HepG2 (cell line): ENCODE measurements around the gene RGPD3. TPM values are rescaled to one million over a fixed set of nuclear protein-coding genes. Genes with fewer than 3 reads are reported as not detected.

Source experiments
- ATAC-seq: fragments of 200-7000 bp; cut with Tn5 transposase; 3 replicates; pipeline ENCODE4 v1.9.1; 2020; ENCODE audit warnings: mild to moderate bottlenecking, moderate library complexity
- BruUV-seq: library from RNA; stranded (reverse); fragments of 400-500 nt; replicated peaks from 2 replicates; lab custom pipeline; 2021; lab: Mats Ljungman, UMichigan
- CTCF ChIA-PET: fragments of 300-600 bp; formaldehyde crosslinking; extraction: SDS; loops from one replicate; lab custom pipeline; 2021; ENCODE audit warnings: low total read pairs, inconsistent platforms, low intra/inter-chr PET ratio; lab: Yijun Ruan, JAX
- POLR2A ChIA-PET: fragments of 350-600 bp; sonication (Branson Sonifier 250); formaldehyde crosslinking; loops from one replicate; lab custom pipeline; 2020; ENCODE audit warnings: antibody characterized with exemption, inconsistent platforms; lab: Yijun Ruan, JAX
- DNase-seq: peaks from one replicate; pipeline ENCODE4 v3.0.0-alpha.2; 2015; ENCODE audit warnings: low spot score
- FAIRE-seq: peaks from 3 replicates; lab custom pipeline; 2011; peaks lifted over from hg19 to GRCh38; lab: Jason Lieb, UNC
- H2AFZ ChIP-seq: one replicate; pipeline ENCODE4 v1.6.1; 2011; ENCODE audit warnings: low read length, inconsistent platforms
- H3K27ac ChIP-seq: fragments of 300-600 bp; 3 replicates; pipeline ENCODE4 v1.8.0; 2011; ENCODE audit warnings: mixed run types, mild to moderate bottlenecking, mixed read lengths, low read length, inconsistent platforms; ENCODE audit not compliant: insufficient read depth; ENCODE audit errors: extremely low read length
- H3K27me3 ChIP-seq, 2 experiments: fragments of 200-600 bp in 1 of 2; 2 replicates in 1 of 2; 3 replicates in 1 of 2; pipeline versions ENCODE4 v1.6.0 to v1.8.0; 2011; ENCODE audit warnings: low read length in 2 of 2, mild to moderate bottlenecking in 2 of 2, moderate library complexity in 2 of 2, inconsistent platforms in 1 of 2; ENCODE audit not compliant: insufficient read depth in 2 of 2, control insufficient read depth in 1 of 2
- H3K36me3 ChIP-seq, 2 experiments: fragments of 200-600 bp in 1 of 2; replicated peaks in 1 of 2; 2 replicates in 1 of 2; 3 replicates in 1 of 2; pipeline versions ENCODE4 v1.5.1 to v1.8.0; 2011; ENCODE audit warnings: low read length in 2 of 2, inconsistent platforms in 1 of 2; ENCODE audit not compliant: insufficient read depth in 2 of 2, control insufficient read depth in 1 of 2
- H3K4me1 ChIP-seq: 2 replicates; pipeline ENCODE4 v1.5.1; 2012; ENCODE audit warnings: low read length, inconsistent platforms; ENCODE audit not compliant: insufficient read depth
- H3K4me2 ChIP-seq: 2 replicates; pipeline ENCODE4 v1.6.0; 2011; ENCODE audit warnings: low read depth, low read length, inconsistent platforms
- H3K4me3 ChIP-seq, 3 experiments: fragments of 200-600 bp in 1 of 3; sonication (generic), shearing (Covaris generic) in 1 of 3; replicated peaks in 1 of 3; 2 replicates each; pipeline ENCODE4 v1.5.1; 2011 to 2016; ENCODE audit warnings: low read length in 3 of 3, inconsistent platforms in 2 of 3, low read depth in 2 of 3, mild to moderate bottlenecking in 2 of 3, control low read depth in 1 of 3, mixed read lengths in 1 of 3; ENCODE audit not compliant: insufficient read depth in 1 of 3
- H3K79me2 ChIP-seq: one replicate; pipeline ENCODE4 v1.6.1; 2011; ENCODE audit warnings: low read length, inconsistent platforms; ENCODE audit not compliant: insufficient read depth
- H3K9ac ChIP-seq: 2 replicates; pipeline ENCODE4 v1.6.0; 2011; ENCODE audit warnings: mild to moderate bottlenecking, low read depth, low read length, inconsistent platforms; ENCODE audit not compliant: insufficient read depth
- H3K9me3 ChIP-seq: 2 replicates; pipeline ENCODE4 v1.5.1; 2012; ENCODE audit warnings: mild to moderate bottlenecking, low read length
- H4K20me1 ChIP-seq: 2 replicates; pipeline ENCODE4 v1.6.0; 2011; ENCODE audit warnings: inconsistent platforms, mild to moderate bottlenecking, low read length, moderate library complexity; ENCODE audit not compliant: insufficient read depth
- CAMTA2 ChIP-seq: sonication (generic); formaldehyde crosslinking; IDR thresholded peaks from 2 replicates; pipeline ENCODE4 v1.4.0; 2020; ENCODE audit warnings: mild to moderate bottlenecking, missing genetic modification reagents, borderline replicate concordance
- DR1 ChIP-seq: sonication (generic); formaldehyde crosslinking; IDR thresholded peaks from 2 replicates; pipeline ENCODE4 v1.8.0; 2021; ENCODE audit warnings: mild to moderate bottlenecking, missing genetic modification reagents, inconsistent platforms
- IKZF4 ChIP-seq: sonication (generic); formaldehyde crosslinking; IDR thresholded peaks from 2 replicates; pipeline ENCODE4 v1.5.1; 2020; ENCODE audit warnings: borderline replicate concordance, mild to moderate bottlenecking, low read depth, missing genetic modification reagents; ENCODE audit errors: not compliant biosample characterization
- KLF13 ChIP-seq: sonication (generic); formaldehyde crosslinking; IDR thresholded peaks from 2 replicates; pipeline ENCODE4 v1.4.0; 2020; ENCODE audit warnings: mild to moderate bottlenecking, missing genetic modification reagents
- NFKB2 ChIP-seq: sonication (generic); formaldehyde crosslinking; IDR thresholded peaks from 2 replicates; pipeline ENCODE4 v1.4.0; 2020; ENCODE audit warnings: missing genetic modification reagents, borderline replicate concordance
- PRPF4 ChIP-seq: fragments of 200-400 bp; formaldehyde crosslinking; IDR thresholded peaks from 2 replicates; pipeline ENCODE4 v1.6.1; 2016; ENCODE audit warnings: low read length, low read depth; ENCODE audit not compliant: poor library complexity, severe bottlenecking
- SETDB1 ChIP-seq: sonication (generic); formaldehyde crosslinking; IDR thresholded peaks from 2 replicates; pipeline ENCODE4 v1.5.1; 2020; ENCODE audit warnings: missing genetic modification reagents, mild to moderate bottlenecking, borderline replicate concordance
- SOX13 ChIP-seq, 3 experiments: fragments of 450-650 bp in 1 of 3; sonication (generic) in 1 of 3; formaldehyde crosslinking in 1 of 3; IDR thresholded peaks in 2 of 3; conservative IDR thresholded peaks in 1 of 3; 2 replicates each; pipeline versions ENCODE4 v1.5.0 to v1.6.1; 2016 to 2020; ENCODE audit warnings: antibody characterized with exemption in 1 of 3, mild to moderate bottlenecking in 1 of 3, missing compliant biosample characterization in 1 of 3, missing genetic modification reagents in 1 of 3, moderate library complexity in 1 of 3
- SSRP1 ChIP-seq: IDR thresholded peaks from 2 replicates; pipeline ENCODE4 v1.6.1; 2016; ENCODE audit warnings: control low read depth
- ZC3H4 ChIP-seq: sonication (generic); formaldehyde crosslinking; IDR thresholded peaks from 2 replicates; pipeline ENCODE4 v1.4.0; 2020; ENCODE audit warnings: missing genetic modification reagents, borderline replicate concordance
- ZNF496 ChIP-seq: sonication (generic); formaldehyde crosslinking; IDR thresholded peaks from 2 replicates; pipeline ENCODE4 v1.8.1; 2023; ENCODE audit warnings: mild to moderate bottlenecking, moderate library complexity, missing genetic modification reagents; ENCODE audit not compliant: insufficient replicate concordance
- ZNF781 ChIP-seq: sonication (generic); formaldehyde crosslinking; IDR thresholded peaks from 2 replicates; pipeline ENCODE4 v1.5.1; 2020; ENCODE audit warnings: borderline replicate concordance, mild to moderate bottlenecking, missing genetic modification reagents; ENCODE audit errors: not compliant biosample characterization
- WGBS: methylation state at CpG from one replicate; pipeline ENCODE4 v1.1.6; 2017; ENCODE audit warnings: low lambda C conversion rate; 5-methylcytosine and 5-hydroxymethylcytosine counted together
- in situ Hi-C: cut with HindIII; loops from 2 replicates; pipeline ENCODE4 v1.10.0; 2017; ENCODE audit warnings: low pct_unique_long_range_greater_than_20kb; ENCODE audit not compliant: extremely low pct_ligation_motif_present
- intact Hi-C: fragments of 100-400 bp; cut with micrococcal nuclease; formaldehyde crosslinking; loops from one replicate; pipeline ENCODE4 v1.10.0; 2022; ENCODE audit not compliant: unreplicated experiment
- polyA plus RNA-seq, 8 experiments: library from polyadenylated mRNA; depleted of rRNA in 3 of 8; stranded (reverse) in 7 of 8; unstranded in 1 of 8; fragments of >200 nt; fragmentation: Illumina TruSeq in 4 of 8; extraction: Trizol in 4 of 8; gene quantifications; 2 replicates each; pipeline versions ENCODE4 v1.2.1 to v1.2.3, GENCODE V29; 2011 to 2016; ENCODE audit warnings: low read depth in 4 of 8, missing spikeins in 1 of 8, mixed read lengths in 1 of 8; ENCODE audit not compliant: insufficient read depth in 1 of 8
- total RNA-seq, 5 experiments: library from RNA; depleted of rRNA; stranded (reverse); fragments of >200 nt; fragmentation: Illumina TruSeq; extraction: Trizol; gene quantifications; 2 replicates each; pipeline ENCODE4 v1.2.3, GENCODE V29; 2016; ENCODE audit warnings: low read depth in 1 of 5
- TF ChIP-seq, protein P1 (sequence below): sonication (generic); formaldehyde crosslinking; IDR thresholded peaks from 2 replicates; pipeline ENCODE4 v1.8.0; 2022; ENCODE audit warnings: low read depth, missing genetic modification reagents
- TF ChIP-seq, protein P2 (sequence below): sonication (generic); formaldehyde crosslinking; IDR thresholded peaks from 2 replicates; pipeline ENCODE4 v1.4.0; 2020; ENCODE audit warnings: missing genetic modification reagents

RGPD3 gene
- total and polyA plus RNA-seq, 2 of the 13 experiments (the other 11 are each of a cell fraction or from before 2014, with no cell fraction given), result 0.13 to 0.24 TPM

DNA sequence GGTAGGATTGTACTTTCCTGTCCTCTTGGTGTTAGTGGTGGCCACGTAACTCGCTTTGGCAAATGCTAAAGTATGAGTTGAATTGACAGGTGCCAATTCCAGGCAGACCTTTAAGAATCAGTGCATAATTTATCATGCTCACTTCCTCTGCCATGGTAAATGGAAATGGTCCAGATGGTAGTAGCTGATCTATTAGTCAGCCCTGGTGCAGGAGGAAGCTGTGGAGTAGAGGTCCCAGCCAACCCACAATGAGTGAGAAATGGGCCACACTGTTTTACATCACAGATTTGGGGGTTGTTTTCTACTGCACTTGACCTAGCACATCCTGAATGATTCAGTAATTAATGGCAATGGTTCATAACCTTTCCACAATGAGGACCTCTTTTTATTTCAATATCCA is 104.4 kb downstream of the RGPD3 start:
- BruUV-seq, result no TSS peak
- Histone ChIP-seq H3K36me3 (no peaks in the 10 kb centered on the region), H3K27ac (no peak overlapping the region), H3K4me1 (0 out of 2 replicates have a peak, but pooled peaks cover 8% of the 10 kb centered on the region), H3K27me3 (peaks cover 0 to 4% of the 10 kb centered on the region in 2 experiments; a peak in 2 of 5 replicates), H2AFZ (no peak overlapping the region), H3K9me3 (no peaks in the 10 kb centered on the region), H3K4me2 (no peak overlapping the region), H3K9ac (no peak overlapping the region), H3K79me2 (no peaks in the 10 kb centered on the region), H4K20me1 (no peaks in the 10 kb centered on the region), H3K4me3 (no peak overlapping the region)
- no peak for FAIRE-seq
- intact Hi-C loops, result no loop called here
- in situ Hi-C loops, result no loop called here
- POLR2A ChIA-PET, result no interaction called here
- DNase-seq, result no peak
- ATAC-seq, result no peak
- WGBS, result 32% methylated on average over 2 of the region's 2 CpGs
- TF ChIP-seq DR1 (CRISPR knock-in tag) (no peak), IKZF4 (CRISPR knock-in tag) (no peak), NFKB2 (no peak), SOX13 (IDR thresholded peaks at IDR 0.05) (no peak), SOX13 (CRISPR knock-in tag; conservative IDR thresholded peaks at IDR 0.05 in 1 of 2, IDR thresholded peaks at IDR 0.05 in 1 of 2) (no peak)
- CTCF ChIA-PET, result no interaction called here

DNA sequence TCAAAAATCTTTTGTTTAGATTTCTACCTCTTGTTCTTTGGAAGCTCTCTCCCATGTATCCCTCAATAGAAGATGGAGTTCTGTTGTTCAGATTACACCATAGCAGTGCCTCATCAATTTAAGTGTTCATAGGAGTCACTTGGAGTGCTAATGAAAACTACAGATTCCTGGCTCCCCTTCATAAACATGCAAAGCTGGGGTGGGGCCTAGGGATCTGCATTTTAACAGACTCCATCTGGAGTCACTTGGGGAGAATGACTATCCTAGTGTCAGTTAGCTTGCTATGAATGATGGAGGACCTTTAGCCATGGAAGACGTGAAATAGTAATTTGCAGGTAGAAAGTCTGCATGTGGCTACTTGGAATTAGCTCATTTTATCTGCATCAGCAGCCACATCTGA is 105.4 kb downstream of the RGPD3 start:
- no peak overlapping the region for H2AFZ ChIP-seq
- no peak overlapping the region for H3K27ac ChIP-seq
- H3K9ac ChIP-seq, result no peak overlapping the region
- CTCF ChIA-PET, result no interaction called here
- H3K36me3 ChIP-seq, result no peaks in the 10 kb centered on the region
- no peaks in the 10 kb centered on the region for H3K9me3 ChIP-seq
- H3K27me3 ChIP-seq, result peaks cover 0 to 7% of the 10 kb centered on the region in 2 experiments; a peak in 2 of 5 replicates
- BruUV-seq, result no TSS peak
- 0 out of 2 replicates have a peak, but pooled peaks cover 10% of the 10 kb centered on the region for H3K4me1 ChIP-seq
- 0% methylated on average over 1 of the region's 1 CpG for WGBS
- no peak overlapping the region for H3K4me2 ChIP-seq
- in situ Hi-C loops (no loop called here), intact Hi-C loops (no loop called here)
- POLR2A ChIA-PET, result no interaction called here
- FAIRE-seq (no peak), DNase-seq (no peak), ATAC-seq (no peak)
- H3K4me3 ChIP-seq, result no peak overlapping the region
- H4K20me1 ChIP-seq, result no peaks in the 10 kb centered on the region
- no peaks in the 10 kb centered on the region for H3K79me2 ChIP-seq
- TF ChIP-seq, protein P1, sequence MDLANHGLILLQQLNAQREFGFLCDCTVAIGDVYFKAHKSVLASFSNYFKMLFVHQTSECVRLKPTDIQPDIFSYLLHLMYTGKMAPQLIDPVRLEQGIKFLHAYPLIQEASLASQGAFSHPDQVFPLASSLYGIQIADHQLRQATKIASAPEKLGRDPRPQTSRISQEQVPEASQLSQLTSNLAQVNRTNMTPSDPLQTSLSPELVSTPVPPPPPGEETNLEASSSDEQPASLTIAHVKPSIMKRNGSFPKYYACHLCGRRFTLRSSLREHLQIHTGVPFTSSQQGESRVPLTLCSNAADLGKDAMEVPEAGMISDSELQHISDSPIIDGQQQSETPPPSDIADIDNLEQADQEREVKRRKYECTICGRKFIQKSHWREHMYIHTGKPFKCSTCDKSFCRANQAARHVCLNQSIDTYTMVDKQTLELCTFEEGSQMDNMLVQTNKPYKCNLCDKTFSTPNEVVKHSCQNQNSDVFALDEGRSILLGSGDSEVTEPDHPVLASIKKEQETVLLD (CRISPR knock-in tag), result no peak
- no peak for TF ChIP-seq SETDB1 (CRISPR knock-in tag)
- TF ChIP-seq CAMTA2 (CRISPR knock-in tag), result no peak
- TF ChIP-seq ZNF496 (CRISPR knock-in tag), result no peak
- TF ChIP-seq ZNF781 (CRISPR knock-in tag), result no peak
- no peak for TF ChIP-seq ZC3H4 (CRISPR knock-in tag)
- TF ChIP-seq KLF13 (CRISPR knock-in tag), result no peak
- TF ChIP-seq SSRP1 (CRISPR knock-in tag), result no peak
- TF ChIP-seq PRPF4, result no peak
- TF ChIP-seq, protein P2, sequence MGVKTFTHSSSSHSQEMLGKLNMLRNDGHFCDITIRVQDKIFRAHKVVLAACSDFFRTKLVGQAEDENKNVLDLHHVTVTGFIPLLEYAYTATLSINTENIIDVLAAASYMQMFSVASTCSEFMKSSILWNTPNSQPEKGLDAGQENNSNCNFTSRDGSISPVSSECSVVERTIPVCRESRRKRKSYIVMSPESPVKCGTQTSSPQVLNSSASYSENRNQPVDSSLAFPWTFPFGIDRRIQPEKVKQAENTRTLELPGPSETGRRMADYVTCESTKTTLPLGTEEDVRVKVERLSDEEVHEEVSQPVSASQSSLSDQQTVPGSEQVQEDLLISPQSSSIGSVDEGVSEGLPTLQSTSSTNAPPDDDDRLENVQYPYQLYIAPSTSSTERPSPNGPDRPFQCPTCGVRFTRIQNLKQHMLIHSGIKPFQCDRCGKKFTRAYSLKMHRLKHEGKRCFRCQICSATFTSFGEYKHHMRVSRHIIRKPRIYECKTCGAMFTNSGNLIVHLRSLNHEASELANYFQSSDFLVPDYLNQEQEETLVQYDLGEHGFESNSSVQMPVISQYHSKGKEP (CRISPR knock-in tag), result no peak
